WERI-Rb-1 (cell line): ENCODE results near the gene CDC42BPB.
A peak's percentile ranks its signal among the peaks of the same experiment; 100 is the strongest.
"Not testable (repeated sequence)": the region's sequence is repeated elsewhere in the genome, so short reads cannot be mapped to it uniquely, and the experiment has no call there.

Experiments used
- DNase-seq: peaks from one replicate; pipeline ENCODE4 v3.0.0-alpha.2; 2020
- H3K27ac ChIP-seq: fragments of 250-450 bp; sonication (Bioruptor Pico); 2 replicates; pipeline ENCODE4 v1.5.1; 2020; ENCODE audit warnings: mild to moderate bottlenecking, moderate library complexity
- H3K27me3 ChIP-seq: fragments of 250-450 bp; sonication (Bioruptor Pico); 2 replicates; pipeline ENCODE4 v1.5.1; 2021; ENCODE audit warnings: mild to moderate bottlenecking, low read depth, moderate library complexity; ENCODE audit not compliant: insufficient read depth, severe bottlenecking
- H3K36me3 ChIP-seq: fragments of 250-450 bp; sonication (Bioruptor Pico); 2 replicates; pipeline ENCODE4 v1.5.1; 2020; ENCODE audit warnings: mild to moderate bottlenecking, moderate library complexity
- H3K4me3 ChIP-seq: 2 replicates; pipeline ENCODE4 v1.5.1; 2011; ENCODE audit warnings: low read depth, mild to moderate bottlenecking, control low read depth, low read length
- H3K9me3 ChIP-seq: fragments of 250-450 bp; sonication (Bioruptor Pico); 2 replicates; pipeline ENCODE4 v1.5.1; 2021; ENCODE audit warnings: mild to moderate bottlenecking, moderate library complexity; ENCODE audit not compliant: severe bottlenecking
- TF ChIP-seq, protein P1 (sequence below): IDR thresholded peaks from 2 replicates; pipeline ENCODE4 v1.5.1; 2011; ENCODE audit warnings: low read depth, mild to moderate bottlenecking, control low read depth, inconsistent platforms, low read length

The CDC42BPB gene

DNA sequence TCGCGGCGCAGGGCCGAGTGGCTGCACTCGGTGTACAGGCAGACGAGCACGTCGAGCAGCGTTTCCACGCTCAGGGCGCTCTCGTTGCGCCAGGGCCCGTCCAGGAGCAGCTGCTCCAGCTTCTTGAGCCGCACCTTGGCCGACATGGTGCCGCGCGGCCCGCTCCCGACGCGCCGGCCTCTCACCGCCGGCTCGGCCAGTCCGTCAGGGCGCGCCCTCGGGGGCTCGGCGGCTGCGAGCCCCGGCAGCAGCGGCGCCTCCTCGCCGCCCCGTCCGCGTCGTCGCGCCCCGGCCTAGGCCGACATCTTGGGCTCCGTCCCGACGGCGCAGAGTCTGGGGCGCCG is 349 bp downstream of the CDC42BPB start:
- Histone ChIP-seq H3K27ac (peak overlapping the region; percentile 71), H3K27me3 (no peaks in the 10 kb centered on the region), H3K9me3 (no peaks in the 10 kb centered on the region), H3K36me3 (peaks cover 14% of the 10 kb centered on the region), H3K4me3 (peak overlapping the region; percentile 85)
- TF ChIP-seq, protein P1, sequence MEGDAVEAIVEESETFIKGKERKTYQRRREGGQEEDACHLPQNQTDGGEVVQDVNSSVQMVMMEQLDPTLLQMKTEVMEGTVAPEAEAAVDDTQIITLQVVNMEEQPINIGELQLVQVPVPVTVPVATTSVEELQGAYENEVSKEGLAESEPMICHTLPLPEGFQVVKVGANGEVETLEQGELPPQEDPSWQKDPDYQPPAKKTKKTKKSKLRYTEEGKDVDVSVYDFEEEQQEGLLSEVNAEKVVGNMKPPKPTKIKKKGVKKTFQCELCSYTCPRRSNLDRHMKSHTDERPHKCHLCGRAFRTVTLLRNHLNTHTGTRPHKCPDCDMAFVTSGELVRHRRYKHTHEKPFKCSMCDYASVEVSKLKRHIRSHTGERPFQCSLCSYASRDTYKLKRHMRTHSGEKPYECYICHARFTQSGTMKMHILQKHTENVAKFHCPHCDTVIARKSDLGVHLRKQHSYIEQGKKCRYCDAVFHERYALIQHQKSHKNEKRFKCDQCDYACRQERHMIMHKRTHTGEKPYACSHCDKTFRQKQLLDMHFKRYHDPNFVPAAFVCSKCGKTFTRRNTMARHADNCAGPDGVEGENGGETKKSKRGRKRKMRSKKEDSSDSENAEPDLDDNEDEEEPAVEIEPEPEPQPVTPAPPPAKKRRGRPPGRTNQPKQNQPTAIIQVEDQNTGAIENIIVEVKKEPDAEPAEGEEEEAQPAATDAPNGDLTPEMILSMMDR, result no peak
- no peak for DNase-seq

GRCh38 chr14:103056322-103057027 is 874 bp downstream of the CDC42BPB start:
- Histone ChIP-seq H3K36me3 (peaks cover 14% of the 10 kb centered on the region), H3K27ac (peak overlapping the region; percentile 71), H3K9me3 (no peaks in the 10 kb centered on the region), H3K27me3 (no peaks in the 10 kb centered on the region), H3K4me3 (peak overlapping the region; percentile 85)
- TF ChIP-seq, protein P1, result no peak
- peak; percentile 82 for DNase-seq

DNA sequence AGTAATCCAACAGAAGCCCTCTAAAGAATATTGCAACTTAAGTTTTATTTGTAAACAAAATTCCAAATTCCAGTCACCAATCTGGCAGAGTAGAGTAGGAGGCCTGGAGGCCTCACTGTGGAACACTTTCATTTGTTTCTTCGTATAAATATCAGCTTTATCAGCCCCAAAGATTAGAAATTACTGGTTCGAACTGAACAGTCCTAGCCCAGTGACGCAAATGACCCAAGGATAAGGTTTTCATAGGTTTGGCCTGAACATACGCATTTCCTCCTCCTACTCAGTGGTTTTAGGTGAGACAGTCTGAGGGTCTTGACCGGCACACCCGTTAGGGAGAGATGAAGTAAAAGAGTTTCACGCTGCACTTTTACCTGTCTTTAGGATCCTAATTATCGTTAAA is 1.7 kb downstream of the CDC42BPB start:
- Histone ChIP-seq H3K36me3 (peaks cover 14% of the 10 kb centered on the region), H3K4me3 (peak overlapping the region; percentile 85), H3K9me3 (no peaks in the 10 kb centered on the region), H3K27me3 (no peaks in the 10 kb centered on the region), H3K27ac (no peak overlapping the region)
- TF ChIP-seq, protein P1, result no peak
- DNase-seq, result no peak

- Histone ChIP-seq H3K4me3 (no peak overlapping the region), H3K9me3 (no peaks in the 10 kb centered on the region), H3K36me3 (peaks cover 14% of the 10 kb centered on the region), H3K27ac (no peak overlapping the region), H3K27me3 (no peaks in the 10 kb centered on the region)
- DNase-seq, result no peak
- TF ChIP-seq, protein P1, result no peak
Measured at GRCh38 chr14:103052407-103052806, 4.9 kb downstream of the CDC42BPB start.

- H3K27ac ChIP-seq, result no peak overlapping the region
- no peak for DNase-seq
- TF ChIP-seq, protein P1, result no peak
Measured at GRCh38 chr14:103050935-103051334, 6.4 kb downstream of the CDC42BPB start.

DNA sequence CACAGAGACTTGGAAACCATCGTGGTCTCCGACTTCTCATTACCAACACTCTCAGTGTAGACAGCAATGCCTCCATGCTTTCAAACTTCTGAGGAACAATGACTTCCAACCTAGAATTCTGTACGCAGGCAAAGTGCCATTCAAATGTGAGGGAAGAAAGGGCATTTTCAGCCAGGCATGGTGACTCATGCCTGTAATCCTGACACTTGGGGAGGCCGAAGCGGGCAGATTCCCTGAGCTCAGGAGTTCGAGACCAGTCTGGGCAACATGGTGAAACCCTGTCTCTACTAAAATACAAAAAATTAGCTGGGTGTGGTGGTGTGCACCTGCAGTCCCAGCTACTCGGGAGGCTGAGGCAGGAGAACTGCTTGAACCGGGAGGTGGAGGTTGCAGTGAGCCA is 9.9 kb downstream of the CDC42BPB start:
- not testable (repeated sequence) for H3K4me3 ChIP-seq, DNase-seq, H3K27me3 ChIP-seq, H3K9me3 ChIP-seq, H3K36me3 ChIP-seq, H3K27ac ChIP-seq

More at GRCh38 chr14:103050935-103051334, 6.4 kb downstream of the CDC42BPB start:
- Histone ChIP-seq H3K36me3 (peaks cover 14% of the 10 kb centered on the region), H3K4me3 (no peak overlapping the region), H3K27me3 (no peaks in the 10 kb centered on the region), H3K9me3 (no peaks in the 10 kb centered on the region)
